T-helper 1 cell treated with Interleukin-12 subunit alpha and Interleukin-12 subunit beta and Interleukin-4 antibody, amounts not matched to agents 30 ng/mL and 1 ng/mL, for 36 hours (primary cell): ENCODE results near the gene ATG16L2. TPM values are rescaled to one million over a fixed set of nuclear protein-coding genes. Genes with fewer than 3 reads are reported as not detected.

Experiments used
- intact Hi-C: fragments of 100-400 bp; cut with micrococcal nuclease; formaldehyde crosslinking; loops from one replicate; pipeline ENCODE4 v1.15.1; 2024
- total RNA-seq: library from RNA; stranded (reverse); gene quantifications from 2 replicates; pipeline ENCODE4 v1.2.3, GENCODE V29; 2022

The ATG16L2 gene
- total RNA-seq: 122 and 126 TPM in 2 replicates

- intact Hi-C loops: loop anchor here (1.0 to 5.0 kb wide), 8 partner anchors 62 to 963 kb away; partner anchors contain the start of genes ARAP1, FAM168A, LRRC51 and NUMA1
These were observed at the start of gene ATG16L2 for GRCh38 chr11:72814286-72815109. Gene ATG16L2 (plus strand): TSS chr11:72814411. CDS start chr11:72814446, 35 bp downstream.

- intact Hi-C loops: no loop called here
These were observed 49.7 kb upstream of the ATG16L2 start for GRCh38 chr11:72764503-72764902.

GRCh38 chr11:72766152-72766902 lies 47.9 kb upstream of the ATG16L2 start:
- intact Hi-C loops: no loop called here

GRCh38 chr11:72767203-72768062 lies 46.8 kb upstream of the ATG16L2 start:
- intact Hi-C loops: no loop called here

- intact Hi-C loops: no loop called here
These were observed 45.6 kb upstream of the ATG16L2 start for GRCh38 chr11:72768581-72768980.

- intact Hi-C loops: no loop called here
These were observed 44.5 kb upstream of the ATG16L2 start for GRCh38 chr11:72769680-72770079.

GRCh38 chr11:72770799-72771198 lies 43.4 kb upstream of the ATG16L2 start:
- intact Hi-C loops: no loop called here

GRCh38 chr11:72771507-72771906 lies 42.7 kb upstream of the ATG16L2 start:
- intact Hi-C loops: no loop called here

GRCh38 chr11:72772059-72772458 lies 42.2 kb upstream of the ATG16L2 start:
- intact Hi-C loops: no loop called here

GRCh38 chr11:72773291-72773690 lies 40.9 kb upstream of the ATG16L2 start:
- intact Hi-C loops: no loop called here

- intact Hi-C loops: no loop called here
These were observed 40.5 kb upstream of the ATG16L2 start for GRCh38 chr11:72773696-72774095.

GRCh38 chr11:72774499-72774898 lies 39.7 kb upstream of the ATG16L2 start:
- intact Hi-C loops: no loop called here

- intact Hi-C loops: no loop called here
These were observed 38.7 kb upstream of the ATG16L2 start for GRCh38 chr11:72775288-72776110.

GRCh38 chr11:72776117-72776843 lies 37.9 kb upstream of the ATG16L2 start:
- intact Hi-C loops: no loop called here

GRCh38 chr11:72776844-72777754 lies 37.1 kb upstream of the ATG16L2 start:
- intact Hi-C loops: no loop called here

GRCh38 chr11:72777755-72778278 lies 36.4 kb upstream of the ATG16L2 start:
- intact Hi-C loops: no loop called here

GRCh38 chr11:72778535-72779494 lies 35.4 kb upstream of the ATG16L2 start:
- intact Hi-C loops: no loop called here
